HG03139 (cell line): ENCODE data around the gene ATP8B4.
"Not testable (repeated sequence)": the region's sequence is repeated elsewhere in the genome, so short reads cannot be mapped to it uniquely, and the experiment has no call there.

ENCODE experiments used
- ATAC-seq: cut with Tn5 transposase; IDR thresholded peaks from one replicate; pipeline ENCODE4 v1.9.1; 2021; ENCODE audit not compliant: unreplicated experiment

ATP8B4 gene

GRCh38 chr15:50119063-50120040 is at the start of gene ATP8B4:
ATP8B4 (minus strand) TSS chr15:50119233; CDS start chr15:50106966, 12,267 bp downstream.
- ATAC-seq: no peak

- ATAC-seq: no peak
Observed at GRCh38 chr15:50168379-50168778, 49.3 kb upstream of the ATP8B4 start.

- ATAC-seq: no peak
Observed at GRCh38 chr15:50167110-50167509, 48.1 kb upstream of the ATP8B4 start.

GRCh38 chr15:50166216-50166615 is 47.2 kb upstream of the ATP8B4 start:
- ATAC-seq: no peak

- no peak for ATAC-seq
Observed at GRCh38 chr15:50164458-50164857, 45.4 kb upstream of the ATP8B4 start.

GRCh38 chr15:50163719-50164410 is 44.8 kb upstream of the ATP8B4 start:
- ATAC-seq: no peak

- ATAC-seq: no peak
Observed at GRCh38 chr15:50162969-50163718, 44.1 kb upstream of the ATP8B4 start.

GRCh38 chr15:50158236-50158635 is 39.2 kb upstream of the ATP8B4 start:
- not testable (repeated sequence) for ATAC-seq

GRCh38 chr15:50151476-50151875 is 32.4 kb upstream of the ATP8B4 start:
- ATAC-seq: no peak

- ATAC-seq: no peak
Observed at GRCh38 chr15:50150851-50151250, 31.8 kb upstream of the ATP8B4 start.

- no peak for ATAC-seq
Observed at GRCh38 chr15:50150349-50150748, 31.3 kb upstream of the ATP8B4 start.

- no peak for ATAC-seq
Observed at GRCh38 chr15:50149090-50149489, 30.1 kb upstream of the ATP8B4 start.

GRCh38 chr15:50148362-50148963 is 29.4 kb upstream of the ATP8B4 start:
- no peak for ATAC-seq

- ATAC-seq: no peak
Observed at GRCh38 chr15:50146632-50147031, 27.6 kb upstream of the ATP8B4 start.

GRCh38 chr15:50145451-50145872 is 26.4 kb upstream of the ATP8B4 start:
- no peak for ATAC-seq

GRCh38 chr15:50144341-50145120 is 25.5 kb upstream of the ATP8B4 start:
- ATAC-seq: no peak

GRCh38 chr15:50143255-50143860 is 24.3 kb upstream of the ATP8B4 start:
- no peak for ATAC-seq

GRCh38 chr15:50141856-50142255 is 22.8 kb upstream of the ATP8B4 start:
- no peak for ATAC-seq

GRCh38 chr15:50140983-50141382 is 21.9 kb upstream of the ATP8B4 start:
- no peak for ATAC-seq

- ATAC-seq: no peak
Observed at GRCh38 chr15:50140098-50140497, 21.1 kb upstream of the ATP8B4 start.
